Mammary epithelial cell (primary cell): Measurements from ENCODE around the gene TMEM63A.

Experiments used
- EZH2 ChIP-seq: IDR thresholded peaks from 2 replicates; pipeline ENCODE4 v1.6.1; 2012; ENCODE audit warnings: low read length, inconsistent platforms, borderline replicate concordance
- TF ChIP-seq, protein P1 (sequence below), 2 donors: IDR thresholded peaks in 1 of 2; conservative IDR thresholded peaks in 1 of 2; 2 replicates each; pipeline ENCODE4 v1.5.1; 2011 to 2012; ENCODE audit warnings: inconsistent platforms in 2 of 2, low read length in 2 of 2, mild to moderate bottlenecking in 2 of 2, control low read depth in 1 of 2, low read depth in 1 of 2; ENCODE audit not compliant: insufficient read depth in 1 of 2; ENCODE audit errors: extremely low read depth in 1 of 2

DNA sequence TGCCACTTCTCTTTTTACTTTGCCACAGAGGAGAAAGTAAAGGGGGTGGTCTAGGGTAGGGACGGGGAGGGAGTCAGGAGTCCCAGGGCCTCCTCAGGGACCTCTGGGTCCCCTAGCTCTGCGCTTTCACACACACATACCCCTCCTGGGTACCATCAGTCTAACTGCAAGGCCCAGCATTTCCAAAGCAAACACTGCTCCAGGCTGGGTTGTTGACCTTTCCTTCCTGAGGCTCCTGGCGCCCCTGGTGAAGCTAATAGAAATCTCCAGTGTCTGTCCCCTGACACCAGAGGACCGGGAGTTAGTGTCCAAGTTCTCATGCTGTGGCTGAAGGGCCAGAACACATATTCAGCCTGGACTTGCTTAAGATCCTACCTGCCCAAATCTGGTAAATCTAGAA lies 3.9 kb downstream of the TMEM63A start:
- TF ChIP-seq, protein P1, sequence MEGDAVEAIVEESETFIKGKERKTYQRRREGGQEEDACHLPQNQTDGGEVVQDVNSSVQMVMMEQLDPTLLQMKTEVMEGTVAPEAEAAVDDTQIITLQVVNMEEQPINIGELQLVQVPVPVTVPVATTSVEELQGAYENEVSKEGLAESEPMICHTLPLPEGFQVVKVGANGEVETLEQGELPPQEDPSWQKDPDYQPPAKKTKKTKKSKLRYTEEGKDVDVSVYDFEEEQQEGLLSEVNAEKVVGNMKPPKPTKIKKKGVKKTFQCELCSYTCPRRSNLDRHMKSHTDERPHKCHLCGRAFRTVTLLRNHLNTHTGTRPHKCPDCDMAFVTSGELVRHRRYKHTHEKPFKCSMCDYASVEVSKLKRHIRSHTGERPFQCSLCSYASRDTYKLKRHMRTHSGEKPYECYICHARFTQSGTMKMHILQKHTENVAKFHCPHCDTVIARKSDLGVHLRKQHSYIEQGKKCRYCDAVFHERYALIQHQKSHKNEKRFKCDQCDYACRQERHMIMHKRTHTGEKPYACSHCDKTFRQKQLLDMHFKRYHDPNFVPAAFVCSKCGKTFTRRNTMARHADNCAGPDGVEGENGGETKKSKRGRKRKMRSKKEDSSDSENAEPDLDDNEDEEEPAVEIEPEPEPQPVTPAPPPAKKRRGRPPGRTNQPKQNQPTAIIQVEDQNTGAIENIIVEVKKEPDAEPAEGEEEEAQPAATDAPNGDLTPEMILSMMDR (conservative IDR thresholded peaks at IDR 0.05 in 1 of 2, IDR thresholded peaks at IDR 0.05 in 1 of 2; ENCODE audit: extremely low read depth in 1 of 2, insufficient read depth in 1 of 2, low read depth in 1 of 2, low read length in 2 of 2) = no peak
- no peak for TF ChIP-seq EZH2
